Inflammatory macrophage treated with lipopolysaccharide for 4 hours (primary cell): ENCODE measurements around the gene TXN.
"Not testable (repeated sequence)": the region's sequence is repeated elsewhere in the genome, so short reads cannot be mapped to it uniquely, and the experiment has no call there.

Experiments used
- DNase-seq: peaks from one replicate; pipeline ENCODE4 v3.0.0-alpha.2; 2020

TXN gene

GRCh38 chr9:110206389-110206788 is 49.9 kb downstream of the TXN start:
- no peak for DNase-seq

DNA sequence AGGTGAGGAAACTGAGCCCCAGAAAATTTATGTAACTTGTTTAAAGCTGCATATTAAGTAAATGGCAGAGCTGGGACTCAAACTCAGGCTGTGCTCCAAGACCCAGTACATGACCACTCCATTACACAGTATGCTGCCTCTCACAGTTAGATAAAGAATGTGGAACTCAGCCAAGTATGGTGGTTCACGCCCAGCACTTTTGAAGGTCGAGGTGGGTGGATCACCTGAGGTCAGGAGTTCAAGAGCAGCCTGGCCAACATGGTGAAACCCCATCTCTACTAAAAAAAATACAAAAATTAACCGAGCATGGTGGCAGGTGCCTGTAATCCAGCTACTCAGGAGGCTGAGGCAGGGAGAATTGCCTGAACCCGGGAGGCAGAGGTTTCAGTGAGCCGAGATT is 50.7 kb downstream of the TXN start:
- not testable (repeated sequence) for DNase-seq

GRCh38 chr9:110202232-110202631 is 54.1 kb downstream of the TXN start:
- DNase-seq: no peak

- no peak for DNase-seq
These were observed 56.7 kb downstream of the TXN start for GRCh38 chr9:110199643-110200042.

GRCh38 chr9:110198357-110198756 is 58.0 kb downstream of the TXN start:
- DNase-seq: no peak

DNA sequence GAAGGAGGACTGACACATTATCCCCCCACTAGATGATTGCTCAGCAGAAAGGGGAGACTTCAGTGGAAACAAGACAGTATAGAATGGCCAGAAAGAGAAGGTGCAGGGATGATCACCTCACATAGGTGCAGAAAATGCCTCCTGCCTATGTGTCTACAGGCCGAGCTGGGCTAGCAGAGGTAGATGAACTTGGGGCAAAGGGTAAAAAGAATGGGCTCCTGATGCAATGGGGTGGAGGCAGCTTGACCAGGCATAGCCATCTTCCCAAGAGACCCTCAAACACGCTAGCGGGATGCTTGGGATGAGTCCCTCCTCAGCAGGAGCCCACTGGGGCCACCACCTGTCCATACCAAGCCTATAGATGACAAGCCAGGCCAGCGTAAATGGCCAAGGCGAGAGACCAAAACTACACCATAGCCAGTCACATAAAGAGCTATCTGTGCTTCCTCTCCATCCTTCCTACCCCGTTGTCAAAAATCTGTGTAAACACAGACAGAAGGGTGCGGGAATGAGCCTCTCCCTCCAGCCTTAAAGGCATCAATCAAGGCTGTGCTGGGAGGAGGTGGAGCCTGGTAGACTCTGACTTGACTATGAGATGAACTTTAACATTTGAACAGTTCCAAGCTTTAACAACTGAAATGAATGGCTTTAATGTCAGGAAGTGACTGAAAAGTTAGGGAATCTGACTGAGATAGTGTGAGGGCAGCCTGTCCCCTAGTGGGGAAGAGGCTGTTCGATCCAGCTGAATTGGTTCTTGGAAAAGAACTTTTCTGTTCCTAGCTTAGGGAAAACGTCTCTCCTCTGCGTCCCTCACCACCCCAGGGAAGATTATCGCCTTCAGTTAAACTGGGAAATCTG is 58.7 kb downstream of the TXN start:
- DNase-seq: no peak

DNA sequence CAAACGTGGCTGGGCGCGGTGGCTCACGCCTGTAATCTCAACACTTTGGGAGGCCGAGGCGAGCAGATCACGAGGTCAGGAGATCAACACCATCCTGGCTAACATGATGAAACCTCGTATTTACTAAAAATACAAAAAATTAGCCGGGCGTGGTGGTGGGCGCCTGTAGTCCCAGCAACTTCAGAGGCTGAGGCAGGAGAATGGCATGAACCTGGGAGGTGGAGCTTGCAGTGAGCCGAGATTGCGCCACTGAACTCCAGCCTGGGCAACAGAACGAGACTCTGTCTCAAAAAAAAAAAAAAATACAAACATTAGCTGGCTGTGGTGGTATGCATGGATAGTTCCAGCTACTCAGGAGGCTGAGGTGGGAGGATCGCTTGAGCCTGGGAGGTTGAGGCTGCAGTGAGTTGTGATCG is 60.2 kb downstream of the TXN start:
- not testable (repeated sequence) for DNase-seq
